Endothelial cell of umbilical vein (primary cell): ENCODE measurements around the gene LSMEM2. TPM values are rescaled to one million over a fixed set of nuclear protein-coding genes. Genes with fewer than 3 reads are reported as not detected.

ENCODE experiments used
- BruUV-seq: library from RNA; stranded (reverse); fragments of 400-500 nt; replicated peaks from 2 replicates; lab custom pipeline; 2021; lab: Mats Ljungman, UMichigan
- CTCF ChIA-PET: fragments of 300-600, 350-600 bp; sonication (Branson Sonifier 250); formaldehyde crosslinking; loops from one replicate; lab custom pipeline; 2021; ENCODE audit warnings: antibody characterized with exemption, inconsistent platforms; lab: Charles Lee
- POLR2A ChIA-PET: fragments of 300-600, 350-600 bp; sonication (Branson Sonifier 250); formaldehyde crosslinking; loops from one replicate; lab custom pipeline; 2021; ENCODE audit warnings: antibody characterized with exemption, inconsistent platforms; lab: Charles Lee
- DNase-seq: peaks from one replicate; pipeline ENCODE4 v3.0.0-alpha.2; 2011; ENCODE audit warnings: low read depth, low spot score
- FAIRE-seq: peaks from 2 replicates; lab custom pipeline; 2011; peaks lifted over from hg19 to GRCh38; lab: Jason Lieb, UNC
- H2AFZ ChIP-seq: 2 replicates; pipeline ENCODE4 v1.6.0; 2012; ENCODE audit warnings: low read depth, low read length, control low read depth, inconsistent platforms
- H3K27ac ChIP-seq: 2 replicates; pipeline ENCODE4 v1.5.1; 2011; ENCODE audit warnings: low read depth, mild to moderate bottlenecking, control low read depth, low read length, moderate library complexity; ENCODE audit not compliant: insufficient read depth
- H3K27me3 ChIP-seq, 2 experiments: 2 replicates each; pipeline versions ENCODE4 v1.6.0 to v1.6.1; 2011; ENCODE audit warnings: low read length in 2 of 2, mixed read lengths in 1 of 2; ENCODE audit not compliant: control insufficient read depth in 2 of 2, insufficient read depth in 2 of 2
- H3K36me3 ChIP-seq, 2 experiments: 2 replicates in 1 of 2; 3 replicates in 1 of 2; pipeline ENCODE4 v1.5.1; 2011; ENCODE audit warnings: low read length in 2 of 2, mild to moderate bottlenecking in 1 of 2, moderate library complexity in 1 of 2; ENCODE audit not compliant: control insufficient read depth in 2 of 2, insufficient read depth in 2 of 2; ENCODE audit errors: extremely low read depth in 1 of 2
- H3K4me1 ChIP-seq: 3 replicates; pipeline ENCODE4 v1.5.1; 2011; ENCODE audit warnings: mild to moderate bottlenecking, low read length; ENCODE audit not compliant: control insufficient read depth, insufficient read depth; ENCODE audit errors: extremely low read depth
- H3K4me2 ChIP-seq: 2 replicates; pipeline ENCODE4 v1.6.1; 2011; ENCODE audit warnings: low read length, control low read depth, mixed read lengths; ENCODE audit not compliant: insufficient read depth
- H3K4me3 ChIP-seq, 3 experiments: fragments of 200-600 bp in 1 of 3; sonication (generic), shearing (Covaris generic) in 1 of 3; replicated peaks in 1 of 3; 2 replicates each; pipeline ENCODE4 v1.5.1; 2011 to 2016; ENCODE audit warnings: control low read depth in 3 of 3, low read length in 3 of 3, mild to moderate bottlenecking in 2 of 3, inconsistent platforms in 1 of 3, low read depth in 1 of 3, moderate library complexity in 1 of 3; ENCODE audit not compliant: insufficient read depth in 1 of 3
- H3K79me2 ChIP-seq: 2 replicates; pipeline ENCODE4 v1.6.0; 2012; ENCODE audit warnings: low read length, inconsistent platforms; ENCODE audit not compliant: control insufficient read depth, insufficient read depth
- H3K9ac ChIP-seq: replicated peaks from 2 replicates; pipeline ENCODE3; 2011; ENCODE audit warnings: low read length, control low read depth; ENCODE audit not compliant: insufficient read depth; ENCODE audit errors: extremely low read depth
- H3K9me1 ChIP-seq: replicated peaks from 3 replicates; pipeline ENCODE4 v1.6.0; 2011; ENCODE audit warnings: mild to moderate bottlenecking, low read length; ENCODE audit not compliant: control insufficient read depth, insufficient read depth; ENCODE audit errors: extremely low read depth
- H3K9me3 ChIP-seq: replicated peaks from 2 replicates; pipeline ENCODE4 v1.5.1; 2012; ENCODE audit warnings: low read length, inconsistent platforms; ENCODE audit not compliant: control insufficient read depth, insufficient read depth
- H4K20me1 ChIP-seq: replicated peaks from 2 replicates; pipeline ENCODE3; 2011; ENCODE audit warnings: mild to moderate bottlenecking, low read length; ENCODE audit not compliant: control insufficient read depth, insufficient read depth; ENCODE audit errors: extremely low read depth
- CTCF ChIP-seq, 2 donors: IDR thresholded peaks; 1 replicate in 1 of 2; 2 replicates in 1 of 2; pipeline ENCODE4 v1.5.1; 2011; ENCODE audit warnings: low read length in 2 of 2, mild to moderate bottlenecking in 2 of 2, moderate library complexity in 2 of 2, control low read depth in 1 of 2, inconsistent platforms in 1 of 2, low read depth in 1 of 2; ENCODE audit not compliant: insufficient read depth in 1 of 2; ENCODE audit errors: extremely low read depth in 1 of 2
- EZH2 ChIP-seq: IDR thresholded peaks from 2 replicates; pipeline ENCODE4 v1.6.1; 2012; ENCODE audit warnings: borderline replicate concordance, low read depth, mild to moderate bottlenecking, moderate library complexity, low read length, inconsistent platforms; ENCODE audit not compliant: severe bottlenecking
- FOS ChIP-seq: IDR thresholded peaks from 2 replicates; pipeline ENCODE4 v1.6.1; 2011; ENCODE audit warnings: mild to moderate bottlenecking, low read length, moderate library complexity, borderline replicate concordance; ENCODE audit not compliant: insufficient read depth
- GATA2 ChIP-seq: IDR thresholded peaks from 2 replicates; pipeline ENCODE4 v1.7.0; 2011; ENCODE audit warnings: low read depth, mild to moderate bottlenecking, moderate library complexity, mixed read lengths, low read length; ENCODE audit not compliant: insufficient read length, insufficient read depth
- JUN ChIP-seq: IDR thresholded peaks from 2 replicates; pipeline ENCODE4 v1.6.1; 2011; ENCODE audit warnings: borderline replicate concordance, low read depth; ENCODE audit not compliant: insufficient read length, insufficient read depth
- MAX ChIP-seq: IDR thresholded peaks from 2 replicates; pipeline ENCODE4 v1.6.1; 2011; ENCODE audit not compliant: insufficient read depth, insufficient read length
- MYC ChIP-seq: IDR thresholded peaks from one replicate; pipeline ENCODE4 v1.6.1; 2011; ENCODE audit warnings: mild to moderate bottlenecking, low read depth, low read length
- POLR2A ChIP-seq: IDR thresholded peaks from 2 replicates; pipeline ENCODE4 v1.6.1; 2012; ENCODE audit warnings: low read depth, mild to moderate bottlenecking, control low read depth, low read length
- POLR2AphosphoS5 ChIP-seq: IDR thresholded peaks from 2 replicates; pipeline ENCODE4 v1.6.1; 2012; ENCODE audit warnings: low read depth, mild to moderate bottlenecking, control low read depth, low read length, moderate library complexity; ENCODE audit not compliant: insufficient read depth
- dilution Hi-C: fragments of 300-500 bp; cut with MboI; formaldehyde crosslinking; loops from one replicate; pipeline ENCODE4 v1.15.0; 2019; ENCODE audit warnings: low sequenced_read_pairs; ENCODE audit not compliant: extremely low pct_ligation_motif_present
- intact Hi-C: fragments of 100-400 bp; cut with micrococcal nuclease; formaldehyde crosslinking; loops from one replicate; pipeline ENCODE4 v1.10.0; 2022
- polyA plus RNA-seq, 4 experiments: library from polyadenylated mRNA; depleted of rRNA in 3 of 4; stranded (reverse) in 3 of 4; unstranded in 1 of 4; fragments of >200 nt; gene quantifications; 2 replicates each; pipeline versions ENCODE4 v1.2.1 to v1.2.3, GENCODE V29; 2011 to 2012; ENCODE audit warnings: missing spikeins in 1 of 4
- total RNA-seq: library from RNA; stranded (reverse); gene quantifications from 2 replicates; pipeline ENCODE4 v1.2.3, GENCODE V29; 2021

Gene LSMEM2
- total and polyA plus RNA-seq, 2 donors (not counting 3 experiments of a cell fraction or from before 2014, with no cell fraction given) = not detected

GRCh38 chr3:50266017-50266416, 12.9 kb upstream of the LSMEM2 start:
- no peak overlapping the region for H3K27ac ChIP-seq
- H3K27me3 ChIP-seq = peaks cover 3 to 6% of the 10 kb centered on the region in 2 experiments
- H3K9ac ChIP-seq = no peak overlapping the region
- POLR2A ChIA-PET = no interaction called here
- FAIRE-seq = no peak
- DNase-seq = no peak
- H3K4me2 ChIP-seq = no peak overlapping the region
- no peaks in the 10 kb centered on the region for H4K20me1 ChIP-seq
- dilution Hi-C loops = no loop called here
- no peak overlapping the region for H3K4me3 ChIP-seq
- no peak overlapping the region for H2AFZ ChIP-seq
- H3K79me2 ChIP-seq = no peaks in the 10 kb centered on the region
- no peak for TF ChIP-seq JUN
- TF ChIP-seq POLR2AphosphoS5 = no peak
- no peak for TF ChIP-seq MAX
- TF ChIP-seq EZH2 = no peak
- TF ChIP-seq CTCF (IDR thresholded peaks at IDR 0.05; ENCODE audit: extremely low read depth in 1 of 2, insufficient read depth in 1 of 2, low read depth in 1 of 2, low read length in 2 of 2) = no peak
- TF ChIP-seq FOS = no peak
- TF ChIP-seq POLR2A = no peak
- no peak for TF ChIP-seq MYC
- TF ChIP-seq GATA2 = no peak
- no peaks in the 10 kb centered on the region for H3K9me3 ChIP-seq
- intact Hi-C loops = loop anchor here (10.0 kb wide), 1 partner anchor 141 kb away; no protein-coding TSS in a partner anchor
- no peaks in the 10 kb centered on the region for H3K36me3 ChIP-seq
- CTCF ChIA-PET = interaction anchor here (0.6 to 1.8 kb wide), 4 partner anchors 19 to 41 kb away, joined by 3 to 12 read pairs (median 4); no protein-coding TSS in a partner anchor
- no peaks in the 10 kb centered on the region for H3K9me1 ChIP-seq
- H3K4me1 ChIP-seq = no peaks in the 10 kb centered on the region
- no TSS peak for BruUV-seq
